OCI-LY1 (cell line): ENCODE results near the gene VEGFB.

Experiments used
- H2AFZ ChIP-seq: fragments of 200-600 bp; sonication (generic), shearing (Covaris generic); 2 replicates; pipeline ENCODE4 v1.6.0; 2014; ENCODE audit warnings: antibody characterized with exemption, mild to moderate bottlenecking, low read length
- H3F3A ChIP-seq: fragments of 200-600 bp; sonication (generic), shearing (Covaris generic); 2 replicates; pipeline ENCODE4 v1.6.0; 2014; ENCODE audit warnings: mild to moderate bottlenecking, antibody characterized with exemption, low read length, moderate library complexity; ENCODE audit not compliant: insufficient read depth
- H3K27ac ChIP-seq: fragments of 200-600 bp; sonication (generic); 2 replicates; pipeline ENCODE4 v1.5.1; 2014; ENCODE audit warnings: low read length, mixed run types, mild to moderate bottlenecking, low read depth; ENCODE audit not compliant: poor library complexity, severe bottlenecking
- H3K27me3 ChIP-seq: fragments of 200-600 bp; sonication (generic); 2 replicates; pipeline ENCODE4 v1.6.0; 2014; ENCODE audit warnings: antibody characterized with exemption, mild to moderate bottlenecking, low read length, moderate library complexity; ENCODE audit not compliant: insufficient read depth
- H3K36me3 ChIP-seq: fragments of 200-600 bp; sonication (generic); 2 replicates; pipeline ENCODE4 v1.6.1; 2014; ENCODE audit warnings: mild to moderate bottlenecking, antibody characterized with exemption, low read length, moderate library complexity, mixed read lengths; ENCODE audit not compliant: insufficient read depth
- H3K4me1 ChIP-seq: fragments of 200-600 bp; sonication (generic); 2 replicates; pipeline ENCODE4 v1.5.1; 2014; ENCODE audit warnings: mild to moderate bottlenecking, low read length, moderate library complexity; ENCODE audit not compliant: insufficient read depth, severe bottlenecking
- H3K4me2 ChIP-seq: fragments of 200-600 bp; sonication (generic), shearing (Covaris generic); 2 replicates; pipeline ENCODE4 v1.6.1; 2014; ENCODE audit warnings: low read length
- H3K4me3 ChIP-seq: fragments of 200-600 bp; sonication (generic); 2 replicates; pipeline ENCODE4 v1.5.1; 2014; ENCODE audit warnings: low read length, low read depth, mild to moderate bottlenecking, mixed read lengths; ENCODE audit not compliant: poor library complexity, severe bottlenecking
- H3K79me2 ChIP-seq: fragments of 200-600 bp; shearing (Covaris generic); 2 replicates; pipeline ENCODE4 v1.6.1; 2016; ENCODE audit warnings: mixed run types, low read length, mixed read lengths; ENCODE audit not compliant: insufficient read depth
- H3K9ac ChIP-seq: fragments of 200-600 bp; sonication (generic), shearing (Covaris generic); 2 replicates; pipeline ENCODE4 v1.6.1; 2014; ENCODE audit warnings: mild to moderate bottlenecking, low read length, mixed read lengths
- H3K9me2 ChIP-seq: fragments of 200-600 bp; sonication (generic), shearing (Covaris generic); 2 replicates; pipeline ENCODE4 v1.6.1; 2014; ENCODE audit warnings: low read depth, mild to moderate bottlenecking, low read length, mixed read lengths
- H3K9me3 ChIP-seq: fragments of 200-600 bp; shearing (Covaris generic); 2 replicates; pipeline ENCODE4 v1.6.1; 2014; ENCODE audit warnings: low read length, mixed read lengths
- H4K20me1 ChIP-seq: fragments of 200-600 bp; sonication (generic), shearing (Covaris generic); 2 replicates; pipeline ENCODE4 v1.6.0; 2016; ENCODE audit warnings: mild to moderate bottlenecking, low read length; ENCODE audit not compliant: insufficient read depth
- CTCF ChIP-seq: fragments of 200-600 bp; sonication (generic), shearing (Covaris generic); IDR thresholded peaks from 2 replicates; pipeline ENCODE4 v1.5.1; 2017; ENCODE audit warnings: mild to moderate bottlenecking, antibody characterized with exemption, low read length, moderate library complexity, mixed read lengths
- EZH2 ChIP-seq: fragments of 200-600 bp; sonication (generic), shearing (Covaris generic); IDR thresholded peaks from 2 replicates; pipeline ENCODE4 v1.8.0; 2017; ENCODE audit warnings: borderline replicate concordance, mixed run types, mild to moderate bottlenecking, antibody characterized with exemption, low read length, moderate library complexity, mixed read lengths

Gene VEGFB

GRCh38 chr11:64266339-64266738 lies 32.0 kb downstream of the VEGFB start:
- Histone ChIP-seq H3K4me1 (peaks cover 16% of the 10 kb centered on the region), H3K9me2 (no peaks in the 10 kb centered on the region), H3F3A (no peaks in the 10 kb centered on the region), H3K9me3 (no peaks in the 10 kb centered on the region), H3K27me3 (no peaks in the 10 kb centered on the region), H3K79me2 (no peaks in the 10 kb centered on the region), H3K36me3 (peaks cover 14% of the 10 kb centered on the region), H3K27ac (no peak overlapping the region), H4K20me1 (no peaks in the 10 kb centered on the region), H3K4me2 (no peak overlapping the region), H3K4me3 (no peak overlapping the region), H2AFZ (no peak overlapping the region), H3K9ac (no peak overlapping the region)
- TF ChIP-seq EZH2 (no peak), CTCF (no peak)

GRCh38 chr11:64267207-64267945 lies 33.0 kb downstream of the VEGFB start:
- H3K4me3 ChIP-seq: no peak overlapping the region
- H3K4me1 ChIP-seq: peaks cover 27% of the 10 kb centered on the region
- H3K9me3 ChIP-seq: no peaks in the 10 kb centered on the region
- H3K79me2 ChIP-seq: no peaks in the 10 kb centered on the region
- H2AFZ ChIP-seq: no peak overlapping the region
- H3K36me3 ChIP-seq: peaks cover 8% of the 10 kb centered on the region
- H3F3A ChIP-seq: no peaks in the 10 kb centered on the region
- H3K9me2 ChIP-seq: no peaks in the 10 kb centered on the region
- peak overlapping the region; percentile 91; the same call in 1 of the 2 replicates for H3K9ac ChIP-seq
- H4K20me1 ChIP-seq: no peaks in the 10 kb centered on the region
- no peaks in the 10 kb centered on the region for H3K27me3 ChIP-seq
- H3K4me2 ChIP-seq: peak overlapping the region; percentile 93; the same call in 1 of the 2 replicates
- peak overlapping the region; percentile 91 for H3K27ac ChIP-seq
- no peak for TF ChIP-seq EZH2
- no peak for TF ChIP-seq CTCF

- peak overlapping the region; percentile 91 for H3K9ac ChIP-seq
- no peak overlapping the region for H2AFZ ChIP-seq
- peak overlapping the region; percentile 74 for H3K4me3 ChIP-seq
- H3K27ac ChIP-seq: peak overlapping the region; percentile 91
- no peaks in the 10 kb centered on the region for H4K20me1 ChIP-seq
- H3F3A ChIP-seq: no peaks in the 10 kb centered on the region
- no peaks in the 10 kb centered on the region for H3K36me3 ChIP-seq
- TF ChIP-seq CTCF: no peak
- TF ChIP-seq EZH2: no peak
- peaks cover 27% of the 10 kb centered on the region for H3K4me1 ChIP-seq
- H3K79me2 ChIP-seq: no peaks in the 10 kb centered on the region
- no peaks in the 10 kb centered on the region for H3K9me3 ChIP-seq
- H3K9me2 ChIP-seq: no peaks in the 10 kb centered on the region
- H3K27me3 ChIP-seq: no peaks in the 10 kb centered on the region
- peak overlapping the region; percentile 93 for H3K4me2 ChIP-seq
Observed at GRCh38 chr11:64268025-64268892, 33.9 kb downstream of the VEGFB start.
